Thyroid gland (tissue), 4 donors: Measurements from ENCODE around the gene ATF6.
"Not testable (repeated sequence)": the region's sequence is repeated elsewhere in the genome, so short reads cannot be mapped to it uniquely, and the experiment has no call there.

Experiments
- POLR2A ChIP-seq, 2 donors: fragments of 450-650 bp; IDR thresholded peaks; one replicate each; pipeline ENCODE4 v1.6.1; 2017; ENCODE audit warnings: antibody characterized with exemption in 2 of 2, mild to moderate bottlenecking in 2 of 2, moderate library complexity in 1 of 2
- TF ChIP-seq, protein P1 (sequence below), 6 experiments: fragments of 200-600 bp in 3 of 6; fragments of 450-650 bp in 3 of 6; sonication (generic) in 3 of 6; IDR thresholded peaks; one replicate each; pipeline ENCODE4 v1.5.1; 2016 to 2019; ENCODE audit warnings: antibody characterized with exemption in 6 of 6, mild to moderate bottlenecking in 2 of 6, inconsistent platforms in 1 of 6, moderate library complexity in 1 of 6

DNA sequence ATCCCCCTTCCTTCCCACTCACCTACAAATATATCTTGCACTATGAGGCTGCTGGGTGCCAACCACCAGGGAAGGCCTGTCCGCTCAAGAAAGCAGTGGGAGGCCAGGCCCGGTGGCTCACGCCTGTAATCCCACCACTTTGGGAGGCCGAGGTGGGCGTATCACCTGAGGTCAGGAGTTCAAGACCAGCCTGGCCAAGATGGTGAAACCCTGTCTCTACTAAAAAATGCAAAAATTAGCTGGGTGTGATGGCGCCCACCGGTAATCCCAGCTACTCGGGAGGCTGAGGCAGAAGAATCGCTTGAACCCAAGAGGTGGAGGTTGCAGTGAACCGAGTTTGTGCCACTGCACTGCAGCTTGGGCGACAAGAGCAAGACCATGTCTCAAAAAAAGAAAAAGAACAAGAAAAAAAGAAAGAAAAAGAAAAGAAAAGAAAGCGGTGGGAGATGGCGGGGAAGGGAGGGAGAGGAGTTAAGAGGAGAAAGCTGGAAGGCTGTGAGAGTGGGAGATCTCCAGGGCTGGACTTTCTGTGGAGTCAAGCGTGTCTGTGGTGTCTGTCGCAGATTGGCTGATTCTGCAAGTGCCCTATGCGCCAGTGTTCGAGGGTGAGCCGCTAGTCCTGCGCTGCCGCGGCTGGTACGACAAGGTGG is 40.7 kb upstream of the ATF6 start:
- TF ChIP-seq POLR2A (IDR thresholded peaks at IDR 0.05) = not testable (repeated sequence)
- TF ChIP-seq, protein P1, sequence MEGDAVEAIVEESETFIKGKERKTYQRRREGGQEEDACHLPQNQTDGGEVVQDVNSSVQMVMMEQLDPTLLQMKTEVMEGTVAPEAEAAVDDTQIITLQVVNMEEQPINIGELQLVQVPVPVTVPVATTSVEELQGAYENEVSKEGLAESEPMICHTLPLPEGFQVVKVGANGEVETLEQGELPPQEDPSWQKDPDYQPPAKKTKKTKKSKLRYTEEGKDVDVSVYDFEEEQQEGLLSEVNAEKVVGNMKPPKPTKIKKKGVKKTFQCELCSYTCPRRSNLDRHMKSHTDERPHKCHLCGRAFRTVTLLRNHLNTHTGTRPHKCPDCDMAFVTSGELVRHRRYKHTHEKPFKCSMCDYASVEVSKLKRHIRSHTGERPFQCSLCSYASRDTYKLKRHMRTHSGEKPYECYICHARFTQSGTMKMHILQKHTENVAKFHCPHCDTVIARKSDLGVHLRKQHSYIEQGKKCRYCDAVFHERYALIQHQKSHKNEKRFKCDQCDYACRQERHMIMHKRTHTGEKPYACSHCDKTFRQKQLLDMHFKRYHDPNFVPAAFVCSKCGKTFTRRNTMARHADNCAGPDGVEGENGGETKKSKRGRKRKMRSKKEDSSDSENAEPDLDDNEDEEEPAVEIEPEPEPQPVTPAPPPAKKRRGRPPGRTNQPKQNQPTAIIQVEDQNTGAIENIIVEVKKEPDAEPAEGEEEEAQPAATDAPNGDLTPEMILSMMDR (IDR thresholded peaks at IDR 0.05) = not testable (repeated sequence)
